GM19238 (cell line): ENCODE data around the gene CERT1.

Experiments used
- DNase-seq: peaks from one replicate; pipeline ENCODE4 v3.0.0; 2011; ENCODE audit warnings: low spot score; ENCODE audit not compliant: insufficient read length

CERT1 gene

GRCh38 chr5:75412111-75412990 is 99.1 kb downstream of the CERT1 start:
- no peak for DNase-seq

GRCh38 chr5:75405296-75405695 is 106.1 kb downstream of the CERT1 start:
- DNase-seq = no peak

GRCh38 chr5:75395277-75395676 is 116.2 kb downstream of the CERT1 start:
- DNase-seq = no peak

GRCh38 chr5:75389430-75389829 is 122.0 kb downstream of the CERT1 start:
- DNase-seq = no peak

GRCh38 chr5:75387806-75388205 is 123.6 kb downstream of the CERT1 start:
- DNase-seq = no peak

- no peak for DNase-seq
These were observed 127.2 kb downstream of the CERT1 start for GRCh38 chr5:75384218-75384617.

GRCh38 chr5:75381456-75381855 is 130.0 kb downstream of the CERT1 start:
- no peak for DNase-seq

- DNase-seq = no peak
These were observed 131.3 kb downstream of the CERT1 start for GRCh38 chr5:75380099-75380498.

GRCh38 chr5:75375414-75375813 is 136.0 kb downstream of the CERT1 start:
- DNase-seq = no peak

GRCh38 chr5:75374394-75374814 is 137.0 kb downstream of the CERT1 start:
- DNase-seq = no peak

GRCh38 chr5:75373862-75374261 is 137.6 kb downstream of the CERT1 start:
- no peak for DNase-seq

GRCh38 chr5:75368391-75368790 is 143.0 kb downstream of the CERT1 start:
- no peak for DNase-seq

GRCh38 chr5:75367401-75367800 is 144.0 kb downstream of the CERT1 start:
- no peak for DNase-seq

- peak; percentile 7 for DNase-seq
These were observed 144.6 kb downstream of the CERT1 start for GRCh38 chr5:75366787-75367186.

- no peak for DNase-seq
These were observed 145.7 kb downstream of the CERT1 start for GRCh38 chr5:75365740-75366139.

GRCh38 chr5:75364571-75365280 is 146.7 kb downstream of the CERT1 start:
- no peak for DNase-seq

- DNase-seq = no peak
These were observed 147.5 kb downstream of the CERT1 start for GRCh38 chr5:75363726-75364495.

GRCh38 chr5:75363111-75363510 is 148.3 kb downstream of the CERT1 start:
- DNase-seq = no peak

GRCh38 chr5:75362474-75362975 is 148.9 kb downstream of the CERT1 start:
- DNase-seq = no peak

GRCh38 chr5:75361310-75361709 is 150.1 kb downstream of the CERT1 start:
- no peak for DNase-seq

- no peak for DNase-seq
These were observed 153.3 kb downstream of the CERT1 start for GRCh38 chr5:75358117-75358516.

- no peak for DNase-seq
These were observed 154.7 kb downstream of the CERT1 start for GRCh38 chr5:75356719-75357118.
